GM12878 (cell line): ENCODE results near the gene PINLYP. TPM values are rescaled to one million over a fixed set of nuclear protein-coding genes. Genes with fewer than 3 reads are reported as not detected.

Source experiments
- ATAC-seq: fragments of 200-7000 bp; cut with Tn5 transposase; 3 replicates; pipeline ENCODE4 v1.9.1; 2020; ENCODE audit warnings: mild to moderate bottlenecking, moderate library complexity
- BruUV-seq: library from RNA; stranded (reverse); fragments of 400-500 nt; replicated peaks from 2 replicates; lab custom pipeline; 2021; lab: Mats Ljungman, UMichigan
- CTCF ChIA-PET: fragments of 300-600 bp; sonication (Branson Sonifier 250); formaldehyde crosslinking; extraction: SDS; loops from one replicate; lab custom pipeline; 2021; ENCODE audit warnings: inconsistent platforms; lab: Yijun Ruan, JAX
- POLR2A ChIA-PET: fragments of 350-600 bp; formaldehyde crosslinking; extraction: SDS; loops from one replicate; lab custom pipeline; 2021; ENCODE audit warnings: inconsistent platforms; lab: Charles Lee
- RAD21 ChIA-PET: fragments of 300-600 bp; sonication (Branson Sonifier 250); formaldehyde crosslinking; loops from one replicate; lab custom pipeline; 2023; ENCODE audit warnings: antibody characterized with exemption; ENCODE audit not compliant: unreplicated experiment; lab: Charles Lee
- SMC1A ChIA-PET: fragments of 300-600 bp; sonication (Branson Sonifier 250); formaldehyde crosslinking; loops from one replicate; lab custom pipeline; 2023; ENCODE audit not compliant: unreplicated experiment, uncharacterized antibody; lab: Charles Lee
- DNase-seq: peaks from one replicate; pipeline ENCODE4 v3.0.0-alpha.2; 2011; ENCODE audit warnings: low read depth, low spot score
- FAIRE-seq: peaks from 3 replicates; lab custom pipeline; 2011; peaks lifted over from hg19 to GRCh38; lab: Jason Lieb, UNC
- H2AFZ ChIP-seq: 2 replicates; pipeline ENCODE4 v1.6.0; 2011; ENCODE audit warnings: low read depth, low read length, control low read depth; ENCODE audit not compliant: control insufficient read depth
- H3K27ac ChIP-seq: 2 replicates; pipeline ENCODE4 v1.5.1; 2011; ENCODE audit warnings: control low read depth; ENCODE audit not compliant: control insufficient read depth, insufficient read depth
- H3K27me3 ChIP-seq, 2 experiments: replicated peaks in 1 of 2; 2 replicates each; pipeline versions ENCODE4 v1.6.0 to v1.6.1; 2011; ENCODE audit warnings: low read length in 1 of 2; ENCODE audit not compliant: control insufficient read depth in 2 of 2, insufficient read depth in 2 of 2
- H3K36me3 ChIP-seq, 2 experiments: 2 replicates each; pipeline ENCODE4 v1.5.1; 2011; ENCODE audit warnings: low read length in 1 of 2; ENCODE audit not compliant: control insufficient read depth in 2 of 2, insufficient read depth in 2 of 2
- H3K4me1 ChIP-seq: 2 replicates; pipeline ENCODE4 v1.6.1; 2011; ENCODE audit warnings: mild to moderate bottlenecking, low read length, moderate library complexity, mixed read lengths; ENCODE audit not compliant: control insufficient read depth, insufficient read depth
- H3K4me2 ChIP-seq: 2 replicates; pipeline ENCODE4 v1.6.0; 2011; ENCODE audit warnings: control low read depth; ENCODE audit not compliant: control insufficient read depth, insufficient read depth
- H3K4me3 ChIP-seq: fragments of 200-600 bp; sonication (generic); 2 replicates; pipeline ENCODE4 v1.5.1; 2016
- H3K79me2 ChIP-seq: 2 replicates; pipeline ENCODE4 v1.6.0; 2011; ENCODE audit warnings: low read length; ENCODE audit not compliant: control insufficient read depth, insufficient read depth
- H3K9ac ChIP-seq: 2 replicates; pipeline ENCODE4 v1.8.0; 2011; ENCODE audit warnings: low read length, control low read depth, mixed read lengths; ENCODE audit not compliant: control insufficient read depth, insufficient read depth
- H3K9me3 ChIP-seq: replicated peaks from 3 replicates; pipeline ENCODE4 v1.5.1; 2011; ENCODE audit warnings: mild to moderate bottlenecking, low read length; ENCODE audit not compliant: control insufficient read depth, insufficient read depth
- H4K20me1 ChIP-seq: 2 replicates; pipeline ENCODE4 v1.6.0; 2011; ENCODE audit not compliant: control insufficient read depth, insufficient read depth
- KLF5 ChIP-seq: fragments of 450-650 bp; IDR thresholded peaks from 2 replicates; pipeline ENCODE4 v1.6.1; 2014; ENCODE audit warnings: mild to moderate bottlenecking; ENCODE audit not compliant: partially characterized antibody
- RAD21 ChIP-seq: IDR thresholded peaks from 2 replicates; pipeline ENCODE4 v1.6.1; 2011; ENCODE audit warnings: mild to moderate bottlenecking, low read depth, low read length, moderate library complexity; ENCODE audit not compliant: insufficient read depth
- SMARCA5 ChIP-seq: fragments of 450-650 bp; IDR thresholded peaks from 2 replicates; pipeline ENCODE4 v1.6.1; 2017; ENCODE audit warnings: mild to moderate bottlenecking
- SMC3 ChIP-seq: IDR thresholded peaks from 2 replicates; pipeline ENCODE4 v1.6.1; 2011; ENCODE audit warnings: low read length, improper control_type of control experiment, borderline replicate concordance
- WGBS: methylation state at CpG from one replicate; pipeline ENCODE4 v1.1.6; 2016; ENCODE audit warnings: low lambda C conversion rate; ENCODE audit not compliant: insufficient replicate concordance, insufficient coverage; ENCODE audit errors: missing lambda C conversion rate; 5-methylcytosine and 5-hydroxymethylcytosine counted together
- in situ Hi-C: fragments of 300-500 bp; cut with MboI; formaldehyde crosslinking; loops from 9 replicates; pipeline ENCODE4 v1.14.3; 2018; ENCODE audit warnings: mixed read lengths
- intact Hi-C: fragments of 100-400 bp; cut with micrococcal nuclease; formaldehyde crosslinking; loops from one replicate; pipeline ENCODE4 v1.14.2; 2022; ENCODE audit not compliant: unreplicated experiment
- polyA plus RNA-seq, 11 experiments: library from polyadenylated mRNA; depleted of rRNA in 4 of 11; unstranded in 6 of 11; stranded (reverse) in 5 of 11; fragments of >200 nt; fragmentation: Nextera tagmentation in 4 of 11; fragmentation: Illumina TruSeq in 1 of 11; extraction: Ambion mirVana in 4 of 11; extraction: Trizol in 1 of 11; gene quantifications; 1 replicate in 1 of 11; 2 replicates in 10 of 11; pipeline versions ENCODE4 v1.2.1 to v1.2.3, GENCODE V29; 2011 to 2016; ENCODE audit warnings: inconsistent platforms in 2 of 11, missing spikeins in 2 of 11, low read depth in 1 of 11
- total RNA-seq, 4 experiments: library from RNA; depleted of rRNA in 3 of 4; stranded (reverse); fragments of >200 nt in 3 of 4; fragmentation: Illumina TruSeq in 1 of 4; extraction: Trizol in 1 of 4; gene quantifications; 2 replicates each; pipeline versions ENCODE4 v1.2.1 to v1.2.3, GENCODE V29; 2013 to 2021
- TF ChIP-seq, protein P1 (sequence below), 3 experiments: IDR thresholded peaks in 2 of 3; conservative IDR thresholded peaks in 1 of 3; 2 replicates each; pipeline ENCODE4 v1.5.1; 2011; ENCODE audit warnings: low read depth in 3 of 3, low read length in 3 of 3, mild to moderate bottlenecking in 3 of 3, control low read depth in 2 of 3, moderate library complexity in 2 of 3, inconsistent platforms in 1 of 3, mixed read lengths in 1 of 3; ENCODE audit not compliant: control insufficient read depth in 2 of 3, insufficient read depth in 1 of 3; ENCODE audit errors: extremely low read depth in 1 of 3

PINLYP gene
- total and polyA plus RNA-seq, 10 of the 15 experiments (the other 5 are each of a cell fraction or from before 2014, with no cell fraction given): 1.0 to 26.9 (median 11.4) TPM

DNA sequence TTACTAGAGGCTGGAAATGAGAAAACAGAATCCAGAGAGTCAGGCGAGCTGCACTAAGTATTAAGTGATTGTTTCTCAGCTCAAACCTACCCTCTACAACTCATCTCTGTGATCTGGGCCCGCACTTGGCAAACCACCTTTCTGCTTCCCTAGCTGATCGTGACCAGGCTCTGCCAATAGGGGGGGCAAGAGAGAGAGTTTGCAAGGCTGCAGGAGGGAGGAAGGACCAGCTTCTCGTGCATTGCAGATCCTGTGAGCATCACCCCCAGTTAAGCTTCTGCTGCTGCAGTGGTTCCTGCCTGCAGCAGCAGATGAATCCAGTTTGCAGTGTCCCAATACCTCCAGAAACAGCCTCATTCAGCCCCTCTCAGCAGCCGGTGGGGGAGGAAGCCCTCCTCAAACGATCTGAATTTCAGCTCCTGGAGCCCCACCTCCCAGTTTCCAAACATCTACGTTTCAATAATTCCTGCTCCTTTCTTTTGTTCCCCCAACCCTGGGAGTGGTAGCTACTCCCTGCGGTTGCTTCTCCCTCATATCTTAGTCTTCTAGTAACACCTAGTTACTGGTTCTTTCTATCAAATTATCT, 20.3 kb upstream of the PINLYP start:
- H4K20me1 ChIP-seq: no peaks in the 10 kb centered on the region
- TF ChIP-seq, protein P1, sequence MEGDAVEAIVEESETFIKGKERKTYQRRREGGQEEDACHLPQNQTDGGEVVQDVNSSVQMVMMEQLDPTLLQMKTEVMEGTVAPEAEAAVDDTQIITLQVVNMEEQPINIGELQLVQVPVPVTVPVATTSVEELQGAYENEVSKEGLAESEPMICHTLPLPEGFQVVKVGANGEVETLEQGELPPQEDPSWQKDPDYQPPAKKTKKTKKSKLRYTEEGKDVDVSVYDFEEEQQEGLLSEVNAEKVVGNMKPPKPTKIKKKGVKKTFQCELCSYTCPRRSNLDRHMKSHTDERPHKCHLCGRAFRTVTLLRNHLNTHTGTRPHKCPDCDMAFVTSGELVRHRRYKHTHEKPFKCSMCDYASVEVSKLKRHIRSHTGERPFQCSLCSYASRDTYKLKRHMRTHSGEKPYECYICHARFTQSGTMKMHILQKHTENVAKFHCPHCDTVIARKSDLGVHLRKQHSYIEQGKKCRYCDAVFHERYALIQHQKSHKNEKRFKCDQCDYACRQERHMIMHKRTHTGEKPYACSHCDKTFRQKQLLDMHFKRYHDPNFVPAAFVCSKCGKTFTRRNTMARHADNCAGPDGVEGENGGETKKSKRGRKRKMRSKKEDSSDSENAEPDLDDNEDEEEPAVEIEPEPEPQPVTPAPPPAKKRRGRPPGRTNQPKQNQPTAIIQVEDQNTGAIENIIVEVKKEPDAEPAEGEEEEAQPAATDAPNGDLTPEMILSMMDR (IDR thresholded peaks at IDR 0.05 in 2 of 3, conservative IDR thresholded peaks at IDR 0.05 in 1 of 3; ENCODE audit: control insufficient read depth in 2 of 3, extremely low read depth in 1 of 3, insufficient read depth in 1 of 3, low read depth in 3 of 3, low read length in 3 of 3): peak; percentile 86 to 95 (median 88)
- TF ChIP-seq SMARCA5 (peak; percentile 50; the same call in 1 of the 2 replicates), KLF5 (no peak), RAD21 (peak; percentile 75), SMC3 (peak; percentile 72; the same call in 1 of the 2 replicates)
- no peak overlapping the region for H3K4me2 ChIP-seq
- 26% methylated on average over 8 of the region's 8 CpGs for WGBS
- H3K79me2 ChIP-seq: no peaks in the 10 kb centered on the region
- ChIA-PET SMC1A (interaction anchor here (0.8 to 3.4 kb wide), 25 partner anchors 10 to 254 kb away, joined by 3 to 59 read pairs (median 4); partner anchors contain the start of genes IRGQ, PINLYP, XRCC1 and ZNF575), RAD21 (interaction anchor here (0.6 to 4.8 kb wide), 13 partner anchors 16 to 254 kb away, joined by 3 to 92 read pairs (median 4); partner anchors contain the start of genes IRGQ and ZNF576), CTCF (interaction anchor here (0.5 to 10.1 kb wide), 35 partner anchors 8 to 518 kb away, joined by 3 to 169 read pairs (median 4); partner anchors contain the start of genes IRGQ, PINLYP, XRCC1 and ZNF428), POLR2A (interaction anchor here (1.0 kb wide), 1 partner anchor 39 kb away, joined by 3 read pairs; no protein-coding TSS in a partner anchor)
- DNase-seq (no peak), FAIRE-seq (peak; percentile 18), ATAC-seq (peak; percentile 94)
- H3K4me3 ChIP-seq: no peak overlapping the region
- no peak overlapping the region for H3K27ac ChIP-seq
- no peaks in the 10 kb centered on the region for H3K9me3 ChIP-seq
- H3K27me3 ChIP-seq: no peaks in the 10 kb centered on the region
- intact Hi-C loops (loop anchor here (1.0 kb wide), 1 partner anchor 39 kb away; no protein-coding TSS in a partner anchor), in situ Hi-C loops (no loop called here)
- no peak overlapping the region for H2AFZ ChIP-seq
- no TSS peak for BruUV-seq
- no peaks in the 10 kb centered on the region for H3K4me1 ChIP-seq
- peaks cover 11 to 13% of the 10 kb centered on the region in 2 experiments; a peak in 3 of 4 replicates for H3K36me3 ChIP-seq
- no peak overlapping the region for H3K9ac ChIP-seq
